ENCODE results near the gene KPNA6. TPM values are rescaled to one million over a fixed set of nuclear protein-coding genes. Genes with fewer than 3 reads are reported as not detected.

Gene KPNA6
- total RNA-seq, 1 experiment from 2014 or later: 79.9 TPM

GRCh38 chr1:32219022-32219421 is 111.2 kb downstream of the KPNA6 start:
- TF ChIP-seq RAD21 (IDR thresholded peaks at IDR 0.05; ENCODE audit: low read depth) (no peak), REST (IDR thresholded peaks at IDR 0.05; ENCODE audit: low read depth) (no peak), ATF3 (IDR thresholded peaks at IDR 0.05) (no peak), ZBTB33 (IDR thresholded peaks at IDR 0.05; ENCODE audit: extremely low read depth, insufficient replicate concordance, low read length) (no peak), SRF (IDR thresholded peaks at IDR 0.05; ENCODE audit: low read depth) (no peak), ZFX (IDR thresholded peaks at IDR 0.05) (no peak), MAX (IDR thresholded peaks at IDR 0.05) (no peak), EZH2phosphoT487 (IDR thresholded peaks at IDR 0.05; ENCODE audit: borderline replicate concordance) (no peak), EZH2 (IDR thresholded peaks at IDR 0.05) (no peak), SP1 (IDR thresholded peaks at IDR 0.05; ENCODE audit: low read depth) (no peak), EGR1 (IDR thresholded peaks at IDR 0.05; ENCODE audit: low read depth) (no peak), TCF7L2 (IDR thresholded peaks at IDR 0.05; ENCODE audit: borderline replicate concordance, extremely low read depth, insufficient read depth, insufficient read length) (no peak), ZNF274 (IDR thresholded peaks at IDR 0.05; ENCODE audit: low read depth, low read length) (no peak)
- H3K27me3 ChIP-seq (ENCODE audit: insufficient read depth, low read length): no peaks in the 10 kb centered on the region
- ChIA-PET CTCF (no interaction called here), POLR2A (no interaction called here), RAD21 (ENCODE audit: low non-redundant PET in 1 of 2, low total read pairs in 2 of 2, uncharacterized antibody in 2 of 2, unreplicated experiment in 2 of 2) (no interaction called here)
- H4K20me1 ChIP-seq (ENCODE audit: insufficient read depth): no peaks in the 10 kb centered on the region
- H3K36me3 ChIP-seq (ENCODE audit: control insufficient read depth in 1 of 2, insufficient read depth in 2 of 2, low read length in 2 of 2): peaks cover 4 to 12% of the 10 kb centered on the region in 2 experiments; a peak in 3 of 4 replicates
- H3K9me3 ChIP-seq (ENCODE audit: control insufficient read depth in 1 of 2, insufficient read depth in 1 of 2, low read depth in 1 of 2, low read length in 2 of 2): no peaks in the 10 kb centered on the region
- no peak overlapping the region for H3K9ac ChIP-seq (ENCODE audit: low read length)
- H2AFZ ChIP-seq (ENCODE audit: low read depth, low read length, poor library complexity, severe bottlenecking): no peak overlapping the region
- H3K9me2 ChIP-seq (ENCODE audit: insufficient read depth): no peaks in the 10 kb centered on the region
- no peak overlapping the region for H3K27ac ChIP-seq (ENCODE audit: low read depth, low read length)
- BruUV-seq (replicated peaks): no TSS peak
- no peak for ATAC-seq
- H3K79me2 ChIP-seq (ENCODE audit: insufficient read depth, low read length): peaks cover 25% of the 10 kb centered on the region
- peaks cover 15 to 36% of the 10 kb centered on the region in 2 experiments for H3K4me1 ChIP-seq (ENCODE audit: control insufficient read depth in 1 of 2, insufficient read depth in 2 of 2, low read length in 2 of 2)
- intact Hi-C loops (cut with micrococcal nuclease): loop anchor here (5.0 kb wide), 1 partner anchor 73 kb away; the partner anchor contains the start of gene HDAC1
- no peak overlapping the region for H3K4me3 ChIP-seq (replicated peaks in 1 of 2; ENCODE audit: low read depth in 1 of 2, low read length in 2 of 2)
- no peak overlapping the region for H3K4me2 ChIP-seq (ENCODE audit: low read length)
- no peak for DNase-seq (ENCODE audit: low read depth, low spot score)
